BE2C (cell line): ENCODE data around the gene CPLANE1.
"Not testable (repeated sequence)": the region's sequence is repeated elsewhere in the genome, so short reads cannot be mapped to it uniquely, and the experiment has no call there.

ENCODE experiments used
- DNase-seq: peaks from one replicate; pipeline ENCODE4 v3.0.0-alpha.2; 2020
- H3K27me3 ChIP-seq: fragments of 250-450 bp; sonication (Bioruptor Pico); 2 replicates; pipeline ENCODE4 v1.5.1; 2020; ENCODE audit warnings: mild to moderate bottlenecking
- H3K36me3 ChIP-seq: fragments of 250-450 bp; sonication (Bioruptor Pico); 2 replicates; pipeline ENCODE4 v1.5.1; 2020; ENCODE audit warnings: mild to moderate bottlenecking
- H3K4me1 ChIP-seq: fragments of 250-450 bp; sonication (Bioruptor Pico); 2 replicates; pipeline ENCODE4 v1.5.1; 2020
- H3K4me3 ChIP-seq: 2 replicates; pipeline ENCODE4 v1.5.1; 2011; ENCODE audit warnings: low read depth, low read length
- H3K9me3 ChIP-seq: fragments of 250-450 bp; sonication (Bioruptor Pico); 2 replicates; pipeline ENCODE4 v1.5.1; 2020
- TF ChIP-seq, protein P1 (sequence below): IDR thresholded peaks from 2 replicates; pipeline ENCODE4 v1.5.1; 2012; ENCODE audit warnings: mild to moderate bottlenecking, low read depth, low read length

Gene CPLANE1

DNA sequence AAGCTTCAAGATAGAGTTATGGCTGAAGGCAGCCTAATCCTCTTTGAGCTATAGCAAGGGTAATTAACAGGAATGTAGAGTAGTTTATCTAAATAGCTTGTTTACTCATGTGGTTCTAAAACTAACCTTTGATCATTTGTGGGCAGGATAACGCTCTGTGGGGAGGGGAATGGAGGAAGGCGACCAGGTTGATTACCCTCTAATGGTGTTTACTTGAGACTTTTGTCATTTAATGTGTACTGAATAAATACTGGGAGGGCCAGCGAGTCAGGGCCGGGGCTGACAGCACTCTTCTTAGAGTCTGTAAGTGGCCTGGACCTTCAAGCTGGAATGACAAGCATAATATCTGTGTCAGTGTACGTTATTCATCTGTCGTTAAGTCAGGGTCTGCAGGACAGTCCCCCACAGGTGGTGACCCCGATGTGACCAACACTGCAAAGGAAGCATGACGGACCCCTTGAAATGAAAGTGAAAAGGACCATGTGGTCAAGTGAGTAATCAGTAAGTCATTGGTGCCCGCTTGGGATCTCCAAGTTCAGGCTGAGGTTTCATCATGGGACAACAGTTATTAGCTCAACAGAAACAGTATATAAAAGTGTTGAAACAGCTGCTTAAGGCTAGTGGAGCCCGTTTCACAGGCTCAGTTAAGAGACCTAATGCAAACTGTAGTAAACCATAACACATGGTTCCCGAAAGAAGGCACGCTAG lies 162.6 kb downstream of the CPLANE1 start:
- Histone ChIP-seq H3K4me1 (peaks cover 7% of the 10 kb centered on the region; the same call in 1 of the 2 replicates), H3K36me3 (no peaks in the 10 kb centered on the region), H3K4me3 (no peak overlapping the region), H3K9me3 (no peaks in the 10 kb centered on the region), H3K27me3 (no peaks in the 10 kb centered on the region)
- DNase-seq = no peak
- TF ChIP-seq, protein P1, sequence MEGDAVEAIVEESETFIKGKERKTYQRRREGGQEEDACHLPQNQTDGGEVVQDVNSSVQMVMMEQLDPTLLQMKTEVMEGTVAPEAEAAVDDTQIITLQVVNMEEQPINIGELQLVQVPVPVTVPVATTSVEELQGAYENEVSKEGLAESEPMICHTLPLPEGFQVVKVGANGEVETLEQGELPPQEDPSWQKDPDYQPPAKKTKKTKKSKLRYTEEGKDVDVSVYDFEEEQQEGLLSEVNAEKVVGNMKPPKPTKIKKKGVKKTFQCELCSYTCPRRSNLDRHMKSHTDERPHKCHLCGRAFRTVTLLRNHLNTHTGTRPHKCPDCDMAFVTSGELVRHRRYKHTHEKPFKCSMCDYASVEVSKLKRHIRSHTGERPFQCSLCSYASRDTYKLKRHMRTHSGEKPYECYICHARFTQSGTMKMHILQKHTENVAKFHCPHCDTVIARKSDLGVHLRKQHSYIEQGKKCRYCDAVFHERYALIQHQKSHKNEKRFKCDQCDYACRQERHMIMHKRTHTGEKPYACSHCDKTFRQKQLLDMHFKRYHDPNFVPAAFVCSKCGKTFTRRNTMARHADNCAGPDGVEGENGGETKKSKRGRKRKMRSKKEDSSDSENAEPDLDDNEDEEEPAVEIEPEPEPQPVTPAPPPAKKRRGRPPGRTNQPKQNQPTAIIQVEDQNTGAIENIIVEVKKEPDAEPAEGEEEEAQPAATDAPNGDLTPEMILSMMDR = no peak

GRCh38 chr5:37086026-37086425 lies 163.2 kb downstream of the CPLANE1 start:
- H3K36me3 ChIP-seq, H3K27me3 ChIP-seq, H3K9me3 ChIP-seq, H3K4me1 ChIP-seq, DNase-seq, H3K4me3 ChIP-seq: not testable (repeated sequence)

DNA sequence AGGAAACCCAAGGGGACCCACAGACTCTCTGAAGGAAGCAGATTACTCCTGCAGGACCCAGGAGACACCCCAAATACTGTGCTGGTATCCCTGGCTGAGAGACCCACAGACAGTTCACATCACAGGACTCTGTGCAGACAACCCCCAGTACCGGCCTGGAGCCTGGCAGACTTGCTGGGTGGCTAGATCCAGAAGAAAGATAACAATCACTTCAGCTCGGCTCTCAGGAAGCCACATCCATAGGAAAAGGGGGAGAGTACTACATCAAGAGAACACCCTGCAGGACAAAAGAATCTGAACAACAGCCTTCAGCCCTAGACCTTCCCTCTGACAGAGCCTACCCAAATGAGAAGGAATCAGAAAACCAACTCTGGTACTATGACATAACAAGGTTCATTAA lies 166.2 kb downstream of the CPLANE1 start:
- H3K4me3 ChIP-seq, H3K4me1 ChIP-seq, H3K9me3 ChIP-seq, H3K27me3 ChIP-seq, H3K36me3 ChIP-seq: not testable (repeated sequence)
- peak; percentile 41 for DNase-seq

- Histone ChIP-seq H3K9me3 (no peaks in the 10 kb centered on the region), H3K4me1 (no peaks in the 10 kb centered on the region; the same call in 1 of the 2 replicates), H3K36me3 (no peaks in the 10 kb centered on the region), H3K4me3 (no peak overlapping the region), H3K27me3 (no peaks in the 10 kb centered on the region)
- DNase-seq = no peak
- TF ChIP-seq, protein P1 = no peak
Observed at GRCh38 chr5:37080697-37081096, 168.5 kb downstream of the CPLANE1 start.

DNA sequence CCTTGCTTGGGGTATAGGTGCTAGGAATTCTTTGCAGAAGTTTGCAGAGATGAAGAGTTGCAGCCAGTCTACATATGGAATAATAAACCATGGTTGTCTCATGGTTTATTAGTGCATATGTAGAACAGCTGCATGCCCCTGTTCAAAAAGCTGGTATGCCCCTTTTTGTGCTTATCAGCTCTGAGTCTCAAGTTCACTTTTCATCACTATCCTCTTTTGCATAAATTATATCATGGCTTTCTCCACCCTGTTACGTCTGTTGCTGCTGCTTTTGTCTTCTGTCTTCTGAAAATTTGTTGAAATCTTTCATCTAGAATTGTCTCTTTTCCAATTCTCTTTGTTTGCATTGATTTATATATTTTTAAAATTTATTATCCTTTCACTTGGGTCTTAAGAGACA lies 172.0 kb downstream of the CPLANE1 start:
- Histone ChIP-seq H3K4me3 (no peak overlapping the region), H3K36me3 (no peaks in the 10 kb centered on the region), H3K9me3 (no peaks in the 10 kb centered on the region), H3K4me1 (no peaks in the 10 kb centered on the region), H3K27me3 (no peaks in the 10 kb centered on the region)
- TF ChIP-seq, protein P1 = no peak
- DNase-seq = no peak

DNA sequence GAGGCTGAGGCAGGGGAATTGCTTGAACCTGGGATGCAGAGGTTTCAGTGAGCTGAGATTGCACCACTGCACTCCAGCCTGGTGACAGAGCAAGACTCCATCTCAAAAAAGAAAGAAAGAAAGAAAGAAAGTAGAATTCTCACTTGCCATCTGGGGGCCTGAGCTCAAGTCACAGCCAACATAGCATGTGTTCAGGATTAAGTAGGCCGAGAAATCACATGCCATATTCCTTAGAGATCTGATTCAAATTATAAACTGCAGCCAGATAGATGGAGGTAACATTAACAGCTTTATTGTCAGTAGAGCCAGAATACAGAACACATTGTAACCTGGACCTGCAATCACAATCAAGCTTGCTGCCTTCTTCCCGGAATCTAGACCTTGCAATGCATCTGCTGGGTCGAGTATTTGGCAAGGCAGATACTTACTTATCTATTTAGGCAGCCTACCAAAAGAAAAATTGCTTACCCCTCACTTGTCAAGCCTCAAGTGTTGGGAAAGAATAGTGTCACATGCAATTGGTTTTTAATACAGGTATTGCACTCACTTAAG lies 173.7 kb downstream of the CPLANE1 start:
- TF ChIP-seq, protein P1 = no peak
- Histone ChIP-seq H3K9me3 (no peaks in the 10 kb centered on the region), H3K36me3 (no peaks in the 10 kb centered on the region), H3K4me3 (no peak overlapping the region), H3K27me3 (no peaks in the 10 kb centered on the region), H3K4me1 (no peaks in the 10 kb centered on the region)
- no peak for DNase-seq

DNA sequence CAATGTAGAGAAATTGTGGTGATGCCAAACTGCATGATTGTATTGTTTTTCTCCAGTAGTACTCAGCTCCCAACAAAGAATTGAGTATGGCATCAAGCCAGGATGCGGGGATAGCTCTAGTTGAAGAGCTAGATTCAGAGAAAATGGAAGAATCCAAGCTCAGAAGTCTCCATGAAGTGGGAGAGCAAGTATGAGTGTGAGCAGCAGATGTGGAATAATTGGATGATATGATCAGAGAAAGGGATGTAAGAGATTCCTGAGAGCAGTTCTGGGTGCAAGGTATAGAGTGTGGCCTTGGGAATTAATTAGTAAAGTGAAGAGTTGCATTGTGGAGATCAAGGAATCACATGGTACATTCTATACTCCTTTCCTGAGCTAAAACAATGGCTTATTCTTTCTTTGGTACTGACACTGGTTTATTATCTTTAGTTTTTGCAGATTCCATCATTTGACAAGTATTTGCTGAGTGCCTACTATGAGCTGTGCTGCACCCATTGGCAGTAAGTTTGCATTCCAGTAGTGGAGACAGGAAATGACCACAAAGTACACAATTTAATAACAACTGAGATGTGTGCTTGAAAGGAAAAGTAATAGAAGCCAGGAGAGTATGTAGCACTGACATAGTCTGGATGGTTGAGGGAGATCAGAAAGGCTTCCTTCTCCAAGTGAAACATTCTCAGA lies 177.1 kb downstream of the CPLANE1 start:
- no peak for DNase-seq
- Histone ChIP-seq H3K9me3 (no peaks in the 10 kb centered on the region), H3K4me3 (no peak overlapping the region), H3K27me3 (no peaks in the 10 kb centered on the region), H3K4me1 (no peaks in the 10 kb centered on the region), H3K36me3 (no peaks in the 10 kb centered on the region)
- TF ChIP-seq, protein P1 = no peak
